GM21717 (cell line): ENCODE data around the gene SSH2.

ENCODE experiments used
- ATAC-seq: cut with Tn5 transposase; IDR thresholded peaks from one replicate; pipeline ENCODE4 v1.9.1; 2021; ENCODE audit warnings: mild to moderate bottlenecking, moderate library complexity; ENCODE audit not compliant: unreplicated experiment

The SSH2 gene

DNA sequence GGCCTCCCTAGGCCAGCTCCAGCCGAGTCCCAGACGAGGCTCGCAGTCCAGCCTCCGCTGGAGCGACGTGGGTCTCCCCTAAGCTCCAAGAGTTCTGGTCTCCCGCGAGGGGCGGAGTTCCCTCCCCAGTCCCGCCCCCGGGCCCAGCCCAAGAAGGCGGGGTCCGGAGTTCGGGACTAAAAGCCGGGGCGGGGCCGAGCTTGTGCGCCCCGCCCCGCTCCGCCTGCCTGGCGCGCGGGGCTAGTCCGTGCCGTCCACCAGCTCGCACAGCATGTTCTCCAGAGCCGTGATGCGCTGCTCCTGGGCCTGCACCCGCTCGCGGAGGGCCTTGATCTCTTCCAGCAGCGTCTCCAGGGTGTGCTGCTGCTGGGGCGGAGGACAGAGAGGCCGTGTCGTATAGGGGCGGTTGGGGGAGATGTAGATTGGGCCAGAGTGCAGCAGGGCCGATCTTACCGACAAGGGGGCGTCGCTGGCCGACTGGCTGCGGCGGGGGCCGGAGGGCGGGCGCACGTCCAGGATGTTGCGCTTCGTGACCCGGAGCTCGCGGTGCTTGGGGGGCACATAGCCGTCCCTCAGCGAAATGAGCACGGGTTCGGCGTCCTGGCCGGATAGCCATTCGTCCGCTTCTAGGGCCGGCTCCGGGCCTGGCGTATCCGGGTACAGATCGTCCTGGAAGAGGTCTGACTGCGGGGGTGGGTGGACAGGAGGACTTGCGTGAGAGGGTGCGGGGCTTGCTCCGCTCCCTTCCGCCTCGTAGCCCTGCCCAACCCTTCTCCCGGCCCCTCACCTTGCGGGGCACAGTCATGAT lies 314.3 kb downstream of the SSH2 start:
- peak; percentile 38 for ATAC-seq

- ATAC-seq: no peak
Observed at GRCh38 chr17:29615048-29615385, 315.0 kb downstream of the SSH2 start.

- no peak for ATAC-seq
Observed at GRCh38 chr17:29614349-29615047, 315.5 kb downstream of the SSH2 start.

- no peak for ATAC-seq
Observed at GRCh38 chr17:29613856-29614255, 316.2 kb downstream of the SSH2 start.

GRCh38 chr17:29613352-29613837 lies 316.6 kb downstream of the SSH2 start:
- ATAC-seq: no peak

GRCh38 chr17:29612404-29613280 lies 317.4 kb downstream of the SSH2 start:
- ATAC-seq: no peak

GRCh38 chr17:29612094-29612403 lies 318.0 kb downstream of the SSH2 start:
- ATAC-seq: no peak

GRCh38 chr17:29611351-29612093 lies 318.5 kb downstream of the SSH2 start:
- no peak for ATAC-seq

DNA sequence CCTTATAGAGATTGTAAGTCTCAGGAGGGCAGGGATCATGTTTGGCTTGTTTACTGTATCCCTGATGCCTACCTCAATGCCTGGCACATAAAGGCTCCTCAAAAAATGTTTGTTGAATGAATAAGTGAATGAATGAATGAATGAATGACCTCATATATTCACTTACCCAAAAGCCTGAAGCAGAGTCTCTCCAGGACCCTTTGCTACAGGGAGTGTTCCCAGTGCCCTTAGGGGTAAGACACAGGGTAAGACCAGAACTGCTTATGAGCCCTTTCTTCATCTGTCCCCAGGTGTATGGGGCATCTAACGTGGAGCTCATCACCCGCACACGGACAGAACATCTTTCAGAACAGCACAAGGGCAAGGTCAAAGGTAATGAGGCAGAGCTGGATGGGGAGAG lies 319.6 kb downstream of the SSH2 start:
- no peak for ATAC-seq

- ATAC-seq: no peak
Observed at GRCh38 chr17:29608986-29609385, 321.0 kb downstream of the SSH2 start.

GRCh38 chr17:29607557-29608195 lies 322.4 kb downstream of the SSH2 start:
- ATAC-seq: no peak

GRCh38 chr17:29603109-29603674 lies 326.8 kb downstream of the SSH2 start:
- ATAC-seq: no peak

GRCh38 chr17:29597361-29598172 lies 332.5 kb downstream of the SSH2 start:
- ATAC-seq: no peak

DNA sequence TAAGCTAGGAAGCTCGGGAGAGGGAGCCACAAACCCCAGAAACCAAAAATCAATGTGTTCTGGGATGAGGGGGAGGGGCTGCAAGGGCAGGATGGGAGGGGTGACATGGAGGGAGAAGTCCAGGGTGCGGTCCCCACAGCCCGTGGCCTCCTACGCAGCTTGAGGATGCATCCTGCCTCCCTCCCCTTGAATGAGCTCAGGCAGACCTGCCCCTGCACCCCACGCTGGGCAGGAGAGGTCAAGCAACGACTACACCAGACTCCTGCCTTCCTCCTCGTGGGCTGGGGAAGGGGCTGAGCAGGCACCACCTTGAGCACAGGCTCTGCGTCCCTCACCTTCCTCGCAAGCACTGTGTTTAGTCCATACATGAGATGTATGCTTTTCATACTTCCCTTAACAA lies 333.2 kb downstream of the SSH2 start:
- no peak for ATAC-seq

DNA sequence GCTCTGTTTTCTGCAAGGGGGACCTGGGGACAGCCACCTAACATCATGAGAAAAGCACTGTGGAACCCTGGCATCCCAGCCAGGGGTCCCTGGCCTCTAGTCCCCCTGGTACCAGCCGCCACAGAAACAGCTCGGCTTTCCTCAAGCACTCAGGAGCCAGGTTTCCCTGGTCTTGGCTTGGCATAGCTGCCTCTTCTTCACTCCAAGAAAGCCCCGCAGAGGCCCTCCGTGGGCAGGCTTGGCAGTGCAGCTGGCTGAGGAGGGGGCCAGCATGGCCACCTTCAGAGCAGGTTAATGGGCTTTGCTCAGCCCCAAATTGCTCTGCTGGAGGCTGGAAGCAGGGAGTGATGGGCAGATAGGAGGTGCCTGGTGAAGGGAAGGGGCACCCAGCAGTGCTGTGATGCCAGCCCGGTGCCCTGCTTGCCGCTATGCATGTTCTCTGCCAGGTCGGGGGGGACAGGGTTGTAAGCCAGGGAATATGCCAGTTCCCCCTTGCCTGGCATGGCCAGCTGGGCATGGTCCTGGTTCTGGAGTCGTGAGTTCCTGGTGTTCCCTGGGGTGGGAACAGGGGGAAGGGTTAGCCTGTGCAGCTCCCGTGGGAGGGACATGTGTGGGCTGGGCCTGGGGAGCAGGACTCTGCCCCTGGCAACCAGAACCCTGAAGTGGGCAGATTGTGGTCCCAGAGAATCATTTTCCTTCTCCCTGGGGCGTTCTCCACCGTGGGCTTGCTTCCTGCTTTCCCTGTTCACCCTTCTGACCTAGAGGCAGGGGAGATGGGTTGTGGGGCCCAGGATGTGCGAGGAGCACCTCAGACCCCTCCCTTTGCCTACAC lies 333.9 kb downstream of the SSH2 start:
- ATAC-seq: no peak

GRCh38 chr17:29595107-29595942 lies 334.7 kb downstream of the SSH2 start:
- no peak for ATAC-seq

- ATAC-seq: no peak
Observed at GRCh38 chr17:29594519-29595090, 335.4 kb downstream of the SSH2 start.
